ENCODE data around the gene C1QBP.

The C1QBP gene

GRCh38 chr17:5480962-5481361, 42.0 kb upstream of the C1QBP start:
- peaks cover 18% of the 10 kb centered on the region for H3K9me3 Mint-ChIP-seq
- peak overlapping the region; percentile 12 for H3K27ac Mint-ChIP-seq
- peaks cover 81% of the 10 kb centered on the region for H3K36me3 Mint-ChIP-seq (ENCODE audit: low read depth)
- H3K4me3 Mint-ChIP-seq = no peak overlapping the region
- peaks cover 24% of the 10 kb centered on the region for H3K4me1 Mint-ChIP-seq
- DNase-seq = no peak
- no peak for TF ChIP-seq CTCF (IDR thresholded peaks at IDR 0.05)
- no peaks in the 10 kb centered on the region for H3K27me3 Mint-ChIP-seq (ENCODE audit: low read depth, poor library complexity)

GRCh38 chr17:5478992-5479391, 40.0 kb upstream of the C1QBP start:
- H3K4me1 Mint-ChIP-seq = peaks cover 7% of the 10 kb centered on the region
- H3K9me3 Mint-ChIP-seq = peaks cover 18% of the 10 kb centered on the region
- H3K4me3 Mint-ChIP-seq = no peak overlapping the region
- H3K27ac Mint-ChIP-seq = no peak overlapping the region
- H3K36me3 Mint-ChIP-seq (ENCODE audit: low read depth) = peaks cover 95% of the 10 kb centered on the region
- DNase-seq = no peak
- no peak for TF ChIP-seq CTCF (IDR thresholded peaks at IDR 0.05)
- no peaks in the 10 kb centered on the region for H3K27me3 Mint-ChIP-seq (ENCODE audit: low read depth, poor library complexity)

GRCh38 chr17:5473906-5474305, 35.0 kb upstream of the C1QBP start:
- no peak for TF ChIP-seq CTCF (IDR thresholded peaks at IDR 0.05)
- no peak for DNase-seq
- H3K9me3 Mint-ChIP-seq = peaks cover 11% of the 10 kb centered on the region

GRCh38 chr17:5472511-5472910, 33.6 kb upstream of the C1QBP start:
- TF ChIP-seq CTCF (IDR thresholded peaks at IDR 0.05) = no peak
- Mint-ChIP-seq H3K4me3 (no peak overlapping the region), H3K4me1 (peaks cover 7% of the 10 kb centered on the region), H3K27me3 (ENCODE audit: low read depth, poor library complexity) (no peaks in the 10 kb centered on the region), H3K36me3 (ENCODE audit: low read depth) (peaks cover 48% of the 10 kb centered on the region), H3K27ac (no peak overlapping the region), H3K9me3 (no peaks in the 10 kb centered on the region)
- DNase-seq = no peak

More at GRCh38 chr17:5473906-5474305, 35.0 kb upstream of the C1QBP start:
- Mint-ChIP-seq H3K4me3 (no peak overlapping the region), H3K36me3 (ENCODE audit: low read depth) (peaks cover 62% of the 10 kb centered on the region), H3K27ac (no peak overlapping the region), H3K27me3 (ENCODE audit: low read depth, poor library complexity) (no peaks in the 10 kb centered on the region), H3K4me1 (no peaks in the 10 kb centered on the region)

- Mint-ChIP-seq H3K9me3 (no peaks in the 10 kb centered on the region), H3K27me3 (ENCODE audit: low read depth, poor library complexity) (peaks cover 3% of the 10 kb centered on the region), H3K4me1 (peaks cover 38% of the 10 kb centered on the region), H3K36me3 (ENCODE audit: low read depth) (peaks cover 22% of the 10 kb centered on the region), H3K27ac (peak overlapping the region; percentile 20), H3K4me3 (peak overlapping the region; percentile 93)
- TF ChIP-seq CTCF (IDR thresholded peaks at IDR 0.05) = no peak
- DNase-seq = no peak
Observed at GRCh38 chr17:5468075-5468473, 29.1 kb upstream of the C1QBP start.

- H3K4me1 Mint-ChIP-seq = peaks cover 38% of the 10 kb centered on the region
- DNase-seq = no peak
- H3K27ac Mint-ChIP-seq = peak overlapping the region; percentile 20
- no peaks in the 10 kb centered on the region for H3K9me3 Mint-ChIP-seq
- TF ChIP-seq CTCF (IDR thresholded peaks at IDR 0.05) = no peak
- peaks cover 3% of the 10 kb centered on the region for H3K27me3 Mint-ChIP-seq (ENCODE audit: low read depth, poor library complexity)
- peak overlapping the region; percentile 93 for H3K4me3 Mint-ChIP-seq
- peaks cover 24% of the 10 kb centered on the region for H3K36me3 Mint-ChIP-seq (ENCODE audit: low read depth)
Observed at GRCh38 chr17:5467416-5467815, 28.5 kb upstream of the C1QBP start.

All from nephron progenitor cell (in vitro differentiated cells).